NB4 (cell line): Measurements from ENCODE around the gene PRR11.
"Not testable (repeated sequence)": the region's sequence is repeated elsewhere in the genome, so short reads cannot be mapped to it uniquely, and the experiment has no call there.

Source experiments
- DNase-seq: peaks from one replicate; pipeline ENCODE4 v3.0.0; 2010; ENCODE audit warnings: low read depth
- H3K4me3 ChIP-seq: one replicate; pipeline ENCODE4 v1.5.1; 2011; ENCODE audit warnings: mild to moderate bottlenecking, low read depth, low read length, moderate library complexity
- CTCF ChIP-seq: IDR thresholded peaks from one replicate; pipeline ENCODE4 v1.5.1; 2012; ENCODE audit warnings: low read depth, low read length
- MAX ChIP-seq: IDR thresholded peaks from 2 replicates; pipeline ENCODE4 v1.6.1; 2011; ENCODE audit warnings: low read depth, low read length
- MYC ChIP-seq: IDR thresholded peaks from 2 replicates; pipeline ENCODE4 v1.6.1; 2011; ENCODE audit warnings: low read depth, low read length
- POLR2A ChIP-seq: IDR thresholded peaks from 2 replicates; pipeline ENCODE4 v1.6.1; 2011; ENCODE audit warnings: mild to moderate bottlenecking; ENCODE audit not compliant: insufficient read length; ENCODE audit errors: extremely low read depth

The PRR11 gene

GRCh38 chr17:59129814-59130213 is 25.7 kb upstream of the PRR11 start:
- no peak overlapping the region for H3K4me3 ChIP-seq
- TF ChIP-seq MAX (no peak), POLR2A (no peak), CTCF (no peak)
- no peak for DNase-seq

- no peak for TF ChIP-seq POLR2A
- no peak for TF ChIP-seq MAX
- TF ChIP-seq CTCF, result no peak
- TF ChIP-seq MYC, result no peak
- DNase-seq, result no peak
- no peak overlapping the region for H3K4me3 ChIP-seq
Measured at GRCh38 chr17:59131131-59131530, 24.4 kb upstream of the PRR11 start.

GRCh38 chr17:59138339-59138738 is 17.2 kb upstream of the PRR11 start:
- H3K4me3 ChIP-seq, DNase-seq: not testable (repeated sequence)

GRCh38 chr17:59139939-59140338 is 15.6 kb upstream of the PRR11 start:
- no peak for TF ChIP-seq MYC
- TF ChIP-seq POLR2A, result no peak
- no peak for TF ChIP-seq CTCF
- TF ChIP-seq MAX, result no peak
- H3K4me3 ChIP-seq, result no peak overlapping the region

GRCh38 chr17:59141860-59142259 is 13.7 kb upstream of the PRR11 start:
- DNase-seq, result no peak
- no peak overlapping the region for H3K4me3 ChIP-seq
- TF ChIP-seq CTCF (no peak), POLR2A (no peak)

More at GRCh38 chr17:59139939-59140338, 15.6 kb upstream of the PRR11 start:
- no peak for DNase-seq

GRCh38 chr17:59145571-59146096 is 9.9 kb upstream of the PRR11 start:
- TF ChIP-seq POLR2A, result no peak
- TF ChIP-seq MAX, result no peak
- TF ChIP-seq CTCF, result no peak
- TF ChIP-seq MYC, result no peak
- no peak overlapping the region for H3K4me3 ChIP-seq
- no peak for DNase-seq

GRCh38 chr17:59149051-59149450 is 6.5 kb upstream of the PRR11 start:
- DNase-seq, result no peak
- H3K4me3 ChIP-seq, result no peak overlapping the region

More at GRCh38 chr17:59149051-59149450, 6.5 kb upstream of the PRR11 start:
- TF ChIP-seq POLR2A, result no peak
- no peak for TF ChIP-seq CTCF
- no peak for TF ChIP-seq MYC
- TF ChIP-seq MAX, result no peak
